ENCODE results near the gene CFAP251.

DNA sequence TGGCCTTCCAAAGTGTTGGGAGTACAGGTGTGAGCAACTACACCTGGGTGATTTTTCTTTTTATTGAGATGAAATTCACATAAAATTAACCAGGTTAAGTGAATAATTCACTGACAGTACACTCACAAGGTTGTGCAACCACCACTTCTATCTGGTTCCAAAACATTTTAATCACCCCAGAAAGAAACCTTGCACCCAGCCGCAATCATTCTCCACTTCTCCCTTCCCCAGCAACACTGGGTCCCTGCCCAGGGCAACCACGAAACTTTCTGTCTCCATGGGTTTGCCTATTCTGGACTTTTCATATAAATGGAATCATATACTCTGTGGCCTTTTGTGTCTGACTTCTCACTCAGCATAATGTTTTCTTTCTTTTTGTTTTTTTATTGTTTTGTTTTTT is 133.9 kb downstream of the CFAP251 start:
- TF ChIP-seq, protein P1, sequence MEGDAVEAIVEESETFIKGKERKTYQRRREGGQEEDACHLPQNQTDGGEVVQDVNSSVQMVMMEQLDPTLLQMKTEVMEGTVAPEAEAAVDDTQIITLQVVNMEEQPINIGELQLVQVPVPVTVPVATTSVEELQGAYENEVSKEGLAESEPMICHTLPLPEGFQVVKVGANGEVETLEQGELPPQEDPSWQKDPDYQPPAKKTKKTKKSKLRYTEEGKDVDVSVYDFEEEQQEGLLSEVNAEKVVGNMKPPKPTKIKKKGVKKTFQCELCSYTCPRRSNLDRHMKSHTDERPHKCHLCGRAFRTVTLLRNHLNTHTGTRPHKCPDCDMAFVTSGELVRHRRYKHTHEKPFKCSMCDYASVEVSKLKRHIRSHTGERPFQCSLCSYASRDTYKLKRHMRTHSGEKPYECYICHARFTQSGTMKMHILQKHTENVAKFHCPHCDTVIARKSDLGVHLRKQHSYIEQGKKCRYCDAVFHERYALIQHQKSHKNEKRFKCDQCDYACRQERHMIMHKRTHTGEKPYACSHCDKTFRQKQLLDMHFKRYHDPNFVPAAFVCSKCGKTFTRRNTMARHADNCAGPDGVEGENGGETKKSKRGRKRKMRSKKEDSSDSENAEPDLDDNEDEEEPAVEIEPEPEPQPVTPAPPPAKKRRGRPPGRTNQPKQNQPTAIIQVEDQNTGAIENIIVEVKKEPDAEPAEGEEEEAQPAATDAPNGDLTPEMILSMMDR (conservative IDR thresholded peaks at IDR 0.05; ENCODE audit: low read depth, low read length) = no peak
- no peak for TF ChIP-seq EZH2 (IDR thresholded peaks at IDR 0.05; ENCODE audit: borderline replicate concordance, low read depth, low read length, poor library complexity, severe bottlenecking)
